ENCODE data around the gene LRRC49.

GRCh38 chr15:71088683-71089082 lies 196.1 kb downstream of the LRRC49 start:
- TF ChIP-seq CTCF (IDR thresholded peaks at IDR 0.05) (no peak), POLR2A (IDR thresholded peaks at IDR 0.05) (no peak)
